SK-N-SH treated with all-trans-retinoic acid at 6 μM for 48 hours (cell line): ENCODE measurements around the gene TM9SF3.

Experiments used
- CSDC2 ChIP-seq: fragments of 250-450 bp; sonication (Bioruptor Pico); IDR thresholded peaks from 2 replicates; pipeline ENCODE4 v1.5.0; 2020; ENCODE audit warnings: mild to moderate bottlenecking, moderate library complexity
- CSRNP3 ChIP-seq: fragments of 250-450 bp; sonication (Bioruptor Pico); IDR thresholded peaks from 2 replicates; pipeline ENCODE4 v1.5.1; 2021; ENCODE audit warnings: mild to moderate bottlenecking, moderate library complexity
- SNAI2 ChIP-seq: fragments of 250-450 bp; sonication (Bioruptor Pico); IDR thresholded peaks from 2 replicates; pipeline ENCODE4 v1.5.0; 2020; ENCODE audit warnings: mild to moderate bottlenecking, moderate library complexity
- TSHZ2 ChIP-seq: fragments of 250-450 bp; sonication (Bioruptor Pico); IDR thresholded peaks from 2 replicates; pipeline ENCODE4 v1.5.0; 2020; ENCODE audit warnings: mild to moderate bottlenecking, moderate library complexity
- ZFP3 ChIP-seq: fragments of 250-450 bp; sonication (Bioruptor Pico); IDR thresholded peaks from 2 replicates; pipeline ENCODE4 v1.5.0; 2020; ENCODE audit warnings: mild to moderate bottlenecking, moderate library complexity
- ZFP30 ChIP-seq: fragments of 450-650 bp; formaldehyde crosslinking; IDR thresholded peaks from 2 replicates; pipeline ENCODE4 v1.5.0; 2022; ENCODE audit warnings: mild to moderate bottlenecking, moderate library complexity

- TF ChIP-seq SNAI2 = no peak
- TF ChIP-seq CSRNP3 (CRISPR knock-in tag) = no peak
- no peak for TF ChIP-seq CSDC2 (CRISPR knock-in tag)
- no peak for TF ChIP-seq TSHZ2
- no peak for TF ChIP-seq ZFP30 (CRISPR knock-in tag)
- no peak for TF ChIP-seq ZFP3 (CRISPR knock-in tag)
Measured at GRCh38 chr10:96584474-96584873, 2.3 kb downstream of the TM9SF3 start.
